T-helper 2 cell (primary cell): ENCODE results near the gene DUSP1.

ENCODE experiments used
- DNase-seq, 5 experiments: peaks; one replicate each; pipeline versions ENCODE4 v3.0.0 to v3.0.0-alpha.2; 2012 to 2022

Gene DUSP1

GRCh38 chr5:172762214-172763119 is 8.5 kb downstream of the DUSP1 start:
- DNase-seq, result no peak

DNA sequence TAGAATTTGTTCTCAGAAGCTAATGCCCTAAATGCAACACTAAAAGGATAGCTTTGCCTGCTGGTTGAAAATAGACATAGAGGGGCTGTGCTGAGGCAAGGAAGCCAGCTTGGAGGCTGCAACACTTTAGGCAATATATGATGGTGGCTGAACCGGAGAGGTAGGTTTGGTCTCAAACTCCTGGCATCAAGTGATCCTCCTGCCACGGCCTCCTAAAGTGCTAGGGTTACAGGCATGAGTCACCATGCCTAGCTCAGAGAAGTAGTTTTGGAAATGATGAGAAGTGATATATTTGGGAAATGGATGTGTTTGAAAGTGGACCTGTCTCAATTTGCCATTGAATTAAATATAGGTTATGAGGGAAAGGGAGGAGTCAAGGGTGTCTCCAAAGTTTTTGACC is 10.0 kb downstream of the DUSP1 start:
- DNase-seq, result no peak

- no peak for DNase-seq
Observed at GRCh38 chr5:172760136-172760535, 10.9 kb downstream of the DUSP1 start.

GRCh38 chr5:172758834-172759149 is 12.2 kb downstream of the DUSP1 start:
- DNase-seq, result no peak

DNA sequence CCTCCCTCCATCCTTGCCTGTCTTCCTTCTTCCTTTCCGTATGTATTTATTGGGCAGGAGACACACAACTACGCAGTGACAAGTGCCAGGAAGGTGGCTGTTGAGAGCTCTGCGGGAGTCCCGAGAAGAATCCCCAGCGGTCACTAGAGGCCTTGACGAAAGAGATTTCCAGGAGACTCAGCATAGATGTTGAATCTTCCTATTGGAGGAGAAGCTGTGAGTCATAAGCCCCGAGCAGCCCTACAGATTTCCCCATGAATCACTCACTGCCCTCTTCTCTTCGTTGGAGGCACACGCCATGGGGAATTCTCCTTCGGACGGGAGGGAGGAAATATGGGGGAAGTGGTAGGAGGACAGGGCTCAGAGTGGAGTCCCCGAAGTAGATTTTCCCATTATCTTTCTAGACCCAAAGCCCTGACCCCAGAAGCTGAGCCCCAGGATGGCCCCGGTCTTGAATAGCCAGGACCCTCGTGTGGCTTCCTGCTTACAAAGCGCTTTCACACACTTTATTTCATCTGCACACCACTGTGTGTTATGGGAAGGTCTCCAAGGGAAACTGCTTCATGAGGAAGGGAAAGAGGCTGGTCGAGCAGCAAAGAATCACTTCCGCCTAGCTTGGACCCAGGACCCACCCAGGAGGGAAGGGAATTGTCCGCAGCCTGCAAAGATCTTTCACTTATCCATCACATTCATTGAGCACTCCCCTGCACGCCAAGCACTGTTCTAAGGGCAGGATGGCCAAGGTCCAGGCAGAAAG is 12.7 kb downstream of the DUSP1 start:
- DNase-seq, result no peak

GRCh38 chr5:172757394-172758010 is 13.5 kb downstream of the DUSP1 start:
- no peak for DNase-seq

DNA sequence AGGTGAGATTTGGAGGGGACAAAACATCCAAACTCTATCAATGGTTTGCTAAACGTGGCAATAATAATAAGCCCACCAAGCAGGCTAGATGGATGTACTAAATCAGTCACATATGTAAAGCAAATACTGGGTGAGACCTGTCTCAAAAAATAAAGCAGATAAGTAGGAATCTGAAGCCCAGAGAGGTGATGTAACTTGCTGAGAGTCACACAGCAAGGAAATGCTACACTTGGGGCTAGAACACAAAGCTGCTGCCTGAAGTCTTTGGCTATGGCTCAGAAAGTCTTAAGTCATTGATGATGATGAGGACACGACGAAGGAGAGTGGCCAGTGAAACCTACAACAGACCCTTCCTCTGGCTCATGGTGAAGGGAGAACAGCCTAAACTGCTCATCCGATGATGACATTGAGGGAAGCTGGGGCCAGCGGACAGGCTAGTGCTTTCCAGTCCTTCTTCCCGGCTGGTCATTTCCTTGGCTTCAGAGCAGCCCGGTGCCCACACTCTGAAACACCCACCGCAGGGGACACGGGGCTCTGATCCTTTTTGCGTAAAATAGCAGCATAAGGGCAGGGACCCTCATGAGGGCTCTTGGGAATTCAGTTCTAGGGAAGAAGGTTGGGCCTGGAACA is 14.1 kb downstream of the DUSP1 start:
- DNase-seq, result no peak

- no peak for DNase-seq
Observed at GRCh38 chr5:172754596-172755356, 16.2 kb downstream of the DUSP1 start.

GRCh38 chr5:172753101-172753500 is 17.9 kb downstream of the DUSP1 start:
- DNase-seq, result no peak

- no peak for DNase-seq
Observed at GRCh38 chr5:172751761-172752510, 19.1 kb downstream of the DUSP1 start.

DNA sequence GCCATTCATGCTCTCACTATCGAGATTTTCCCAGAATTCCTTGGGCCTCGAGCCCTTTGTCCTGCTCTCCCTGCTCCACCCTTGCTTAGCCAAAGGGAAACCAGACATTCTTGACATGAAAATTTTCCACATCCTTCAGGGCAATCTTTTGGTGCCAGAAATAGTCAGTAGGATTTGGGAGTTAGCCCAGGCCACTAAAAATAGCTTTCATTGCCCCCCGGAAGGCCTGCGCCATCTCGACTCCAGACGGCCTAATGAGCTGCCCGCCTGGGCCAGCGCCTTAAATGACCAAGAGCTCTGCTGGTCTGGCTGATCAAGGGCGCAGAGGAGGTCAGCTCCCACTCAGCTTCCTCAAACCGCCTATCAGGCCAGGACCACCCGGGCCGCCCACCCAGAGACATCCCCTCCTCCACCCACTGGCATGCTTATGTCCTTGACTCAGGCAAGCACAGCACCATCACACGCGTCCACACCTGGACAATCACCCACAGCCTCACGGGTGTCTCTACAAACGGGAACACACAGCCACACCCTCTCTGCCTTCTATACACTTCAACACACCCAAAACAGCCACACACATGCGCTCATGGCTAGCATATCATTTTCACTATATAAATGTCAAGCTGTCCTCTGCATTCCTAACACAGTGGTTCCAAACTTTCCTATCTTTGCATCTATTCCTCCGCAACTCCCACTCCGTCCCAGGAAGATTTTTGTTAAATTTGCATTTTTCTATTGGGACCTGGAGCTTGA is 20.9 kb downstream of the DUSP1 start:
- DNase-seq, result no peak

DNA sequence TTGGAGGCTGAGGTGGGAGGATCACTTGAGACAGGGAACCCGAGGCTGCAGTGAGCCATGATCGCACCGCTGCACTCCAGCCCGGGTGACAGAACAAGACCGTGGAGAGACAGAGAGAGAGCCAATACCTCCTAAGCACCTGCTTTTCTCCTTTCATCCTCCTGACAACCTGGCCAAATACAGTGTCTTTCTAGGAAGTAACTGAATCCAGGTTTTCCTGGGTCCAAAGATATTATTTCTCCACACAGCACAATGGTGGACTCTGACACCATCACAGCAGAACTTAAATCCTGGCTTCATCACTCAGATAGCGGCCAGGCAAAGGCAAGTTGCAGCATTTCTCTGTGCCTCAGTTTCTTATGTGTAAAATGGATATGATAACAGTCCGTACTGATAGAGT is 21.9 kb downstream of the DUSP1 start:
- DNase-seq, result no peak

GRCh38 chr5:172748341-172748843 is 22.6 kb downstream of the DUSP1 start:
- no peak for DNase-seq

GRCh38 chr5:172747471-172747870 is 23.5 kb downstream of the DUSP1 start:
- DNase-seq, result no peak

- no peak for DNase-seq
Observed at GRCh38 chr5:172746725-172747124, 24.3 kb downstream of the DUSP1 start.

DNA sequence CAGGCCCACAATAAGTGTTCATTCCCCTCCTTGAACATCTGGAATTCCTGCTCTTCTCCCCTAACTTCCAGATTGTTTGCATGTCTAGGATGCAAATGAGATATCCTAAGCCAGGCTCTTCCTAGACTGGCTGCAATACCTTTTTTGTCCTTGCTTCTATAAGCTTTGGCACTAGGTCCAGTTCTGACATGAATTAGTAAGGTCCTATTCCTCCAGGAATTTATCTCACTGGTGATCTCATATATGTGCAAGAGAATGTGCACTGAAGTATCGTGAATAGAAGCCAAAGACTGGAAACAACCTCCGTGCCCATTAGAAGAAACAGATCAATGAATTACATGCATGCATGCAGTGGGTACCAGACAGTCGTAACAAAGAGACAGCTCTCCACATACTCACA is 25.2 kb downstream of the DUSP1 start:
- no peak for DNase-seq

GRCh38 chr5:172745406-172745805 is 25.6 kb downstream of the DUSP1 start:
- DNase-seq, result no peak

- peak in 1 of 5 experiments; percentile 42 for DNase-seq
Observed at GRCh38 chr5:172744123-172745104, 26.6 kb downstream of the DUSP1 start.
